GM21737 (cell line): Measurements from ENCODE around the gene YES1.
"Not testable (repeated sequence)": the region's sequence is repeated elsewhere in the genome, so short reads cannot be mapped to it uniquely, and the experiment has no call there.

Experiments used
- ATAC-seq: cut with Tn5 transposase; IDR thresholded peaks from one replicate; pipeline ENCODE4 v1.9.1; 2021; ENCODE audit warnings: mild to moderate bottlenecking, moderate library complexity; ENCODE audit not compliant: unreplicated experiment

The YES1 gene

DNA sequence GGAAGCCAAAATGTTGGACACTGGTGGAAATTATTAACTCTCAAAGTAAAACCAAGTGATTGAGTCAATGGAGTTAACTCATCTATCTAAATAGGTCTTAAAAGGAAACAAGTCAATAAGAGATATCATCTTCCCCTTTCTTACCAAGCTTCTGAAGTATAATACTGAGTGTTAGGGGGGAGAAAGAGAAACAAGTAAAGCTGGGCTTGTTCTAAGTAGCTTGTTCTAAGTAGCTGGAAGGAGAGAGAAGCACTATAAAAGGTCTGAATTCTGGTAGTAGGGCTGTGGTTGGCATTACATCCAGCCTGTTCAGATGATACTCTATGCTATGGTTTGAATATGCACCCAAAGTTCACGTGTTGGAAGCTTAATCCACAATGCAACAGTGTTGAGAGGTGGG is 26.8 kb downstream of the YES1 start:
- no peak for ATAC-seq

DNA sequence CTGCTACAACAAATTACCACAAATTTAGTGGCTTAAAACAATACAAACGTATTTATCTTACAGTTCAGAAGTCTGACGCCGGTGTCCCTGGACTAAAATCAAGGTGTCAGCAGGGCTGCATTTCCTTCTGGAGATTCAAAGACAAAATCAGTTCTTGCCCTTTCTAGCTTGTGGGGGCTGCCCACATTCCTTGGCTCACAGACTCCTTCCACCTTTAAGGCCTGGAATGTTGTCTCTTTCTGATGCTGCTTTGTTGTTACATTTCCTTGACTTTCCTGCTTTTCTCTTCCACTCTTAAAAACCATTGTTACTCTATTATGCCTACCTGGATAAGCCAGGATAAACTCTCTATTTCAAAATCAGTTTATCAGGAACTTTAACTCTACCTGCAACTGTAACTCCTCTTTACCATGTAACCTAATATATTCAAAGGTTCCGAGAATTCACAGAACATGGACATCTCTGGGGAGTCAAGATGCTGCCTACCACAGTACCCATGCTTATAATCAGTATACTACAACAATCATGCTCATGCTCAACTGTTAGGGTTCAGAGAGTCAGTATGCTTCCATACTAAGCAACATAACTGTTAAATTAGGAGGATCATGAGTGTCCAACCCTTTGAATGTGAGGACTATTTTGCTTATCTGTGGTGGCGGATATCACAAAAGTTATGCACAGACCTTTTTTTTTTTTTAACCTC is 27.4 kb downstream of the YES1 start:
- no peak for ATAC-seq

DNA sequence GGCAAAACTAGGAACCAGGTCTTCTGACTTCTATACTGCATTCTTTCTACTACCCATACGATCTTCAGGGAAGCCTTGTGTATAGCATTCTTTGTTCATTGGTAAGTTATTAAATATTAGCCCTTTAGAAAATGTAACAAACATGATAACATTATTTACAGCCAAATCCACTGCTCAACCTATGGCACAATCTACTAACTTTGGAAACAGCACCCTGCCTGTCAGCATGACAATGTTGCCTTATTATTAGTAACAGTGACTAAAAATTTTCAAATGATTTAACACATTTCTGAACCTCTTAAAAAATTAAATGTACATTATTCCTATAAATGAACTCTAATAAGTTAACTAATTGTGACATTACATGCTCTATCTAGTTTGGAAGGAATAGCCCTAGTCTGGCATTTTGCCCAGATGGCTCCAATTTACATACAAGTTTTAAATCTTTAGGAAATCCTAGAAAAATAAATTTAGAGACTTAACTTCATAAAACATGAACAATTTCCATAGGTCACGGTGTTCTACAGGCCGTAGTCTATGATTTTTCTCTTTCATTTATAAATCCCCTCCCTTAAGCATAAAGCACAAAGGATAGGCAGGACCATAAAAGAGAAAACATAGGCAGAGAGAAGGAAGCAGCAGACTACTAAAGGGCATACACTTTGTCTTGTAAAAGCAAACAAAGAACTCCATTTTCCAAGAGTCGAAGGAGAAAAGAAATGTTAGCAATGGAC is 33.7 kb downstream of the YES1 start:
- no peak for ATAC-seq

DNA sequence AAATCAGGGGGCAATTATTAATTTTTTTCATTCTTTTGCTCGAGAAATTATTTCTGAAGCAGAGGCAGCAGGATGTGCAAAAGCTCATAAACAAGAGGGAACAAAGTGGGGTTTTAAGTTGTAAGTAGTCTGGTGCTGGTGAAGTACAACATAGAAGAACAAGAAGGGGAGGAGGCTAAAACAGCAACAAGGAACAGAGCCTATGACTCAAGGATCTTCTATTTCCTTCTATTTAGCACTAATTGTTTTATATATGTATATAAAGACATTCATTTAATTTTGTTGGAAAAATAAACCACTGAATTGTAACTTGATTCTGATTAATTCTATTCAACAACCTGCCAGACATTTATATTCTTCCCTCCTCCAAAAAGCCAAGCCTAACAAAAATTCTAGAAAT is 35.0 kb downstream of the YES1 start:
- ATAC-seq: no peak

DNA sequence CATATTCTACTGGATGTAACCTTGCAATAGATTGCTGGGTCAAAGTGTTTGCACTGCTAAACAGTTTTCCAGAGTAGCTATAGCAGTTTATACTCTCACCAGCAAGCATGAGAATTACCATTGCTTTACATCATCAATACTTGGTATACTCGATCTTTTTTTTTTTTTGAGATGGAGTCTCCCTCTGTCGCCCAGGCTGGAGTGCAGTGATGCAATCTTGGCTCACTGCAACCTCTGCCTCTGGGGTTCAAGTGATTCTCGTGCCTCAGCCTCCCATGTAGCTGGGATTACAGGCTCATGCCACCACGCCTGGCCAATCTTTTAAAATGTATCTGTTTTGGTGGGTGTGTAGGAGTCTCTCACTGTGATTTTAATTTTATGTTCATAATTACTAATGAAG is 36.0 kb downstream of the YES1 start:
- ATAC-seq: not testable (repeated sequence)

DNA sequence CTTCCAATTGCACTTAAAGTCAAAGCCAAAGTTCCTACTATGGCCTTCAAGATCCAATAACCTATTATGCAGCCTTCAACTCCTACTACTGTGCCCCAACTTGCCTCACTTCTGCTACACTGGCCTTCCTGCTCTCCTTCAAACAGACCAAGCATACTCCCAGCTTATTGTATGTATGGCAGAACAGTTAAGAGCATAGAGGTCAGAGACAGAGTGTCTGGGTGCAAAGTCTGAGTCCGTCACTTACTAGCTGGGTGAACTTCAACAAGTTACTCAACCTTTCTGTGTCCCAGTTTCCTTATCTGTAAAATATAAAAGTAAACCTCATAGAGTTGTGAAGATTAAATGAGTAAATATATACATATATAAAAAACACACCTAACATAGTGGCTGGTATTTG is 37.2 kb downstream of the YES1 start:
- ATAC-seq: no peak

DNA sequence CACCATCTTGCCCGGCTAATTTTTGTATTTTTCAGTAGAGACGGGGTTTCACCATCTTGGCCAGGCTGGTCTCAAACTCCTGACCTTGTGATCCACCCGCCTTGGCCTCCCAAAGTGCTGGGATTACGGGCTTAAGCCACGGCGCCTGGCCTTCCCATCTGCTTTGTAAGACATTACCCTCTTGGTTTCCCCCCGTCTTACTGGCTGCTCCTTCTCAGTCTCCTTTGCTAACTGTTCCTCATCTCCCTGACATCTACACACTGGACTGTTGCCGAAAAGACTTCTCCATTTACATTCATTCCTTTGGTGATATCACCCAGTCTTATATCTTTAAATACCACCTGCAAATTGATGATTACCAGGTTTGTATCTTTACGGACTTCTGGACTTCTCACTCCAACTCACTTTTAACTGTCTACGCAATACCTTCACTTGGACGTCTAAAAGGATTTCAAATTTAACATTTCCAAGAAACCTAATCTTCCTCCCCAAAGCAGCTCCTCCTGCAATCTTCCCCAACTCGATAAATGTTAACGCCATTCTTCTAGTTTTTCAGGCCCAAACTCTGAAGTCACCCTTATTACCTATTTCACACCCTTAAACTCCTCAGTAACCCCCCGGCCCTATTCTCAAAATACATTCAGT is 37.9 kb downstream of the YES1 start:
- no peak for ATAC-seq

DNA sequence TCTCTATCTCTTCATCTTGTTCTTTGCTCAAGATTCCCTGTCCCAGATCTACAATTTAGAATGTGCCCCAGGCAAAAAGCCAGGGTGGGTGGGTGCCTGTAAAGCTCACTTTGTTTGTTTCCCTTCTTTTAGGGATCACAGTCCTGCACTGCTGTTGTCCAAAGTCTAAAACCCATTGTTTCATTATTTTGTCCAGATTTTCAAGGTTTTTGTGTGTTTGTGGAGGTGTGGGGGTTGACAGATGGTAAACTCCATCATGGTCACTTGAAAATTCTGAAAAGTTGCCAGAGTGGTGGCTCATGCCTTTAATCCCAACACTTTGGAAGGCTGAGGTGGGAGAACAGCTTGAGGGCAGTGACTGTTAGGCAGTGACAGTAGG is 41.5 kb downstream of the YES1 start:
- no peak for ATAC-seq

DNA sequence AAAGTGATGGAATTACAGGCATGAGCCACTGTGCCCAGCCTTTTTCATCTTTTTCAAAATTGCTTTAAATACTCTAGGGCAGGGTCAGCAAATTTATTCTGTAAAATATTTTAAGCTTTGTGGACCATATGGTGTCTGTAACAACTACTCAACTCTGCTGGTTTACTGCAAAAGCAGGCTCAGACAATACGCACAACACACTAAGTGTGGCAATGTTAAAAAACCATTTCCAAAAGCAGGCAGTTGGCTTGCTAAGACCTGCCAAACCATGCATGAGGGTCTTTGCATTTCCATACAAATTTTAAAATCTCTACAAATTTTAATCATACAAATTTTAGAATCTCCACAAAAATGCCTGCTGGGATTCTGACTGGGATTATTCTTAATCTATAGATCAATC is 44.1 kb downstream of the YES1 start:
- no peak for ATAC-seq

DNA sequence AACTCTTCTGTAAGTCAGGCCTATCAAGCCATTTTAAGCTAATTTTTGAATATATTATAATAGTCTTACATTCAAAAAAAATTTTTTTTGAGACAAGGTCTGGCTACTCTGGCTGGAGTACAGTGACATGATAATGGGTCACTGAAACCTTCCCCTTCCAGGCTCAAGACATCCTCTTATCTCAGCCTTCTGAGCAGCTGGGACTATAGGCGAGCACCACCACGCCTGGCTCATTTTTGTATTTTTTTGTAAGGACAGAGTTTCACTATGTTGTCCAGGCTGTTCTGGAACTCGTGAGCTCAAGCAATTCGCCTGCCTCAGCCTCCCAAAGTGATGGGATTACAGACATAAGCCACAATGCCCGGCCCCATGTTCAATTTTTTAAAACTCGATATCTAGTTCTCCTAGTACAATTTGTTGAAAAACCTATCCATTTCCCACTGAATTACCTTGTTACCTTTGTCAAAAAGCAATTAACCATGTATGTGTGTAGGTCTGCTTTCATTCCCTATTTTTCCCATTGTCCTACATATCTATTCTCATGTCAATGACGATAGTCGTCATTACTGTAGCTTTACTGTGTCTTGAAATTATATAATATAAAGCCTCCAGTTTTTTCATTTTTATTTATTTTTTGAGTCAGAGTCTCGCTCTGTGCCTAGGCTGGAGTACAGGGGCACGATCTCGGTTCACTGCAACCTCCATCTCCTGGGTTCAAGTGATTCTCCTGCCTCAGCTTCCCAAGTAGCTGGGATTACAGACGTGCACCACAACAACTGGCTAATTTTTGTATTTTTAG is 44.8 kb downstream of the YES1 start:
- no peak for ATAC-seq

DNA sequence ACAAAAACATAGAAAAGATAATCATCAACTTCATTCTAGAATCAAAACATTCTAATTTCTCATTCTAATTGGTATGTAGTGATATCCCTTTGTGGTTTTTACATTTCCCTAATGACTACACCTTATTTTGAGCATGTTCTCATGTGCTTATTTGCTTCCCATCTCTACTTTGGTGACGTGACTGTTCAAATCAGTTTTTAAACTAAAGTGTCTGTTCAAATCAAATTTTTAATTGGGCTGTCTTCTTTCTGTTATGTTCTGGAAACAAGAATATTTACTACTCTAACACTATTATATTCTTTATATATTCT is 45.5 kb downstream of the YES1 start:
- ATAC-seq: no peak

DNA sequence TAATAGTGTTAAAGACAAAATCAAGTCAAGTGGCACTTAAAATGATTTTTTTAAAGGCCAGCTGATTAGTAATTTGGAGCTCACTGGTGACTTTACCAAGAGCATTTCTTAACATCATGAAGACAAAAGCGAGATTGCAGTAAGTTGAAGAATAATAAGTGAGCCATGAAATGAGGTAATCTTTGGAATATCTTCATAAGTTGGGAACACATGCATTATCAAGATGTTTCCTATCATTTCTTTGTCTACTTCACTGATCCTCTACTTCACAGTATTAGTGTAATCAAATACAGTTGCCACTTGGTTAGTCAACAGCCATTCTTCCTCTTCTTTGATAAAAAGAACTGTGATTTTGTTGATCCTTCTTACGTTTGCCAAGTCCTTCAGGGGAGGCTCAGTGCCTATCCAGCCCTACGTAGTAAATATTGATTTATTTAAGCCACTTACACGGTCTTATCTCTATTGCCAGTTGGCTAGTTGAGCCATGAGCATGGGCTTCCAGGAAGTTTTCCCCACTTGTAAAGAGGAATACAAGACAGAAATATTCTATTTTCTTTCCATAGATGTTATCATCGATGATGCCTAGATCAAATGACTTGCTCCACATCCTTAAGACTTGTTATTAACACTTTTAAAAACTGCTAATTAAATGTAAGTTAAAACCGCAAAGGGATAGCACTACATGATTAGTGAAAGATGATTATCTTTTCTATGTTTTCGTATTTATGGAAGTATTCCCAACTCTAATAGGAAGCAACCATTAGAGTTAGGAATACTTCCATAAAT is 46.1 kb downstream of the YES1 start:
- ATAC-seq: no peak

DNA sequence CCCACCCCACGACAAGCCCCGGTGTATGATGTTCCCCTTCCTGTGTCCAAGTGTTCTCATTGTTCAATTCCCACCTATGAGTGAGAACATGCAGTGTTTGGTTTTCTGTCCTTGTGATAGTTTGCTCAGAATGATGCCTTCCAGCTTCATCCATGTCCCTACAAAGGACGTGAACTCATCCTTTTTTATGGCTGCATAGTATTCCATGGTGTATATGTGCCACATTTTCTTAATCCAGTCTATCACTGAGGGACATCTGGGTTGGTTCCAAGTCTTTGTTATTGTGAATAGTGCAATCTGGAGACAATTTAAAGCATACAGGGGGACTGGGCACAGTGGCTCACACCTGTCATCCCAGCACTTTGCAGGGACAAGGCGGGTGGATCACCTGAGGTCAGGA is 52.2 kb downstream of the YES1 start:
- not testable (repeated sequence) for ATAC-seq

DNA sequence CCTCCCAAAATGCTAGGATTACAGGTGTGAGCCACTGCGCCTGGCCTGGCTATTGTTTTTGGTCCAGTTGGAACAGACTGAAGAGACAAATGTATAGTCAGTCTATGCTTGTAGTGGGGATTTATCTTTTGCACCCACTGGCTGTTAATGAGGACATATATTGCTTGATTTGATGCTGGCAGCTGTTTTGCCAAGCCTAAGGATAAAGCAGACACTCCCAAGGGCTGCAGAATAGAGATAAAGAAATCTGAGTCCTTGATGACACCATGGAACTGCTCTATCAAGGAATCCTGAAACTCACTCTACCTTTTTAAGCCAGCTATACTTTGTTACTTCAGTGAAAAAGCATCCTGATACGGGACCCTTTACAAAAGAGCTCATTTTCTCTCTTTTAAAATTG is 56.5 kb downstream of the YES1 start:
- ATAC-seq: no peak

DNA sequence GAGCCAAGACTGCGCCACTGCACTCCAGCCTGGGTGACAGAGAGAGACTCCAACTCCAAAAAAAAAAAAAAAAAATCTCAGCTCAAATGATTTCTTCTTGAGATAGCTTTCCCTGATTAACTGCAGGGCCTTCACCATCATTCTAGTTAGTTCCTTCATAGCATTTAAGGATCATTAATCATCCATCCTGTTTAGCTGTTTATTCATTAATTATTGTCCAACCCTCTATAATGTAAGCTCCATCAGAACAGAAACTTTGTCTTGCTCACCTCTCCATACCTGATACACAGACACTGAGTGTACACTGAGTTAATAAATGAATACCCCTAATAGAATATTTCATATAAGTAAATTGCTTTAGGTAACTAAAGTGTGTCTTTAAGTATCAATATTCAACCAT is 57.4 kb downstream of the YES1 start:
- no peak for ATAC-seq

DNA sequence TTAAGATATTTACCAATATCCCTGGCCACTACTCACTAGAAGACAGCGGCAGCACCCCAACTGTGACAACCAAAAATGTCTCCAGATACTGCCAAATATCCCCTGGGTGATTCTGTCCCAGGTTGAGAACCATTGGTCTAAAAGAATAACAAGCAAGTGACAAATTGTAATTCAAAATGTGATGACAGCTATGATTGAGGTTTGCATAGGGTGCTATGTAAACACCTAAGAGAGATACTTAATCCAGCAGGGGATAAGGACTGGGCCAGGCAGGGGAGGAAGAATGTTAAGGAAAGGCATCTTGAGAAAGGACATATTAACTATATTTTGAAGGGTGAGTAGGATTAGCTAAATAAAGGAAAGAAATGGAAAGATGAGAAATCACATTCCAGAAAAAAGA is 61.6 kb downstream of the YES1 start:
- no peak for ATAC-seq

DNA sequence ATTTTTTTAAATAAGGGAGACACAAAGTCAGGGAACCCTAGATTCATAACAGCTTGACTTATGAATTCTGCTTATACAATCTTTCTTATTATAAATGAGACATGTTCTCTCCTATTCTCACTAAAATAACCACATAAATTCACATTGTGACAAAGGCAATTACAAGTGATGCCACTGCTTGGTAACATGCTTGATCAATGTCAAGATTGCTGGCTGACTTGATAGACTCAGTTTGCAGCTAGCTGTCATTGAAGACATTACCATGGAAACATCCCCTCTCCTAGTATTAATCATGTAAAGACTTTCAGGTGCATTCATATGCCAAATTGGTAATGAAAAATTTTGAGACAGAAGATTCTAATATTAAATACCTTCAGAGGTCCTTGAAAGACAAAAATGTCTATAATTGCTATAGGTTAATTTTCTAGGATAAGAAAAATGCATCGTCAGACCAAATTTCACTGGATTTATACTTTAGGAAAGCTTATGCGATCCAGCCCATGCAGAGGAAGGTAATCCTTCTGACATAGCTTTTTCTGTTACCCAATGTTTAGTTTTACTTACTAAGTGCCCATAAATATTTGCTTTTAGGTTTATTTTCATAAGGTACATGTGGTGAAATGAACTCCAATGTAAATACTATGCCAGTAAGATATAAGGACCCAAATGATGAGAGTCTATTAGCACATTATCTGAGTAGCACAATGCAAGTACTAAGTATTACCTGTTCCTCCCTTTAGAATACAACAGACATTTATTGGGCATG is 67.0 kb downstream of the YES1 start:
- no peak for ATAC-seq

DNA sequence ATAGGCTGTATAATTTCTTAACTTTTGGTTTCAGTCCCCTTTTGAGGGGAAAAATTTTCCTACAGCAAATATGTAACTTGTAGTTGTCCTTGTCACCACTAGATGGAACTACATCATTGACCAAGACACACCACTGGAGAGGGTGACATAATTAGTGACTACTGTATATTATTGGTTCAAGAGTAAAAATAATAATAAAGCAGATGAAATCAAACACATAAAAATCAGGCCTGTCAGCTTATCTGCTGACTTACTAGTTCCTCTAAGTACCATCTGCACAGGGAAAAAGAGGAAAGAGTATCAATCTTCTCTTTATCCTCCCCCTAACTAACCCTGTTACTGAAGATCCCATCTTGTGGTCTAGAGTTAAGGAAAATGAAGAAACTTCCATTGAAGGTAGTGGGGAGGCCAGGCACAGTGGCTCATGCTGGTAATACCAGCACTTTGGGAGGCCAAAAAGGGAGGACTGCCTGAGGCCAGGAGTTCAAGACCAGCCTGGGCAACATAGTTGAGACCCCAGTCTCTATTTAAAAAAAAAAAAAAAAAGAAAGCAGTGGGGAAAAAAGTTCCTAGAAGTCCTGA is 70.0 kb downstream of the YES1 start:
- ATAC-seq: peak; percentile 70

DNA sequence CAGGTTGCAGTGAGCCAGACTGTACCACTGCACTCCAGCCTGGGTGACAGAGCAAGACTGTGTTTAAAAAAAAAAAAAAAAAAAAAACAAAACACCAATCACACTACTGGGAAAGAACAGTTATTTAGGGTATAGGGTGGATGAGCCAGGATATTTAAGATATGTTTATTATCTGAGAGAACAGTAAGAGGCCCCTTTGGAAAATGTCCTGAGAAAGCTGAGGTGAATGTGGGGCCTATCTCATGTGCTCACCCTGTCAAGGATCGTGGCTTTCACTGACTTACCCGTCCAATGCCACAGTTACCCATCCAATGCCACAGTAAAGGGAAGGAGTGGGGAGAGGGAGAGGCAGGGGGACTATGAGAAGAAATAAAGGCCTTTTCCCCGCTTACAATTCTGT is 79.7 kb downstream of the YES1 start:
- ATAC-seq: no peak

DNA sequence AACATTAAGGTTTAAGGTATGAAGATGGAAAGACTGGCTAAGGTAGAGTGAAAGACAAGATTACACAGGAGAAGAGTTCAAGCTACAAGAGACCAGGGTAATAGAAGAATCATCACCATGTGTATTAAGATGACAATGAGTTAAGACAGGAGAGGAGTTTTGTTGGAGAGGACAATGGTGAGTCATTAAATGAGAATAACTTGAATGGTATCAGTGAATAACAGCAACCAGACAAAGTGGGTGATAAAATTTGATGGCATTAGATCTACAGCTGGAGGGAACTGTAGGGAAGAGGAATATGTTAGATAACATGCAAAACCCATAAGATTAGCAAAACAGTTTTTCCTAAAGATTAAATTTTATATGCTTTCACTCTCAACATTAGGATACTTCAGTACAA is 80.9 kb downstream of the YES1 start:
- ATAC-seq: no peak
